Endodermal cell (in vitro differentiated cells): ENCODE data around the gene BNC2. TPM values are rescaled to one million over a fixed set of nuclear protein-coding genes. Genes with fewer than 3 reads are reported as not detected.

Experiments used
- DNase-seq: peaks from one replicate; pipeline ENCODE4 v3.0.0-alpha.2; 2017
- H3K27ac ChIP-seq: 2 replicates; pipeline ENCODE4 v1.5.1; 2013; ENCODE audit warnings: mild to moderate bottlenecking, low read depth, low read length, moderate library complexity
- H3K27me3 ChIP-seq: 2 replicates; pipeline ENCODE4 v1.6.1; 2013; ENCODE audit warnings: mild to moderate bottlenecking, low read length, moderate library complexity; ENCODE audit not compliant: insufficient read depth, control insufficient read depth, poor library complexity, severe bottlenecking
- H3K36me3 ChIP-seq: 2 replicates; pipeline ENCODE4 v1.7.0; 2013; ENCODE audit warnings: mild to moderate bottlenecking, low read length, moderate library complexity; ENCODE audit not compliant: control insufficient read depth, insufficient read depth
- H3K4me1 ChIP-seq: one replicate; pipeline ENCODE4 v1.7.0; 2013; ENCODE audit warnings: low read length; ENCODE audit not compliant: control insufficient read depth, insufficient read depth
- H3K4me3 ChIP-seq: 2 replicates; pipeline ENCODE4 v1.5.1; 2013; ENCODE audit warnings: mild to moderate bottlenecking, low read length, moderate library complexity
- H3K9ac ChIP-seq: 2 replicates; pipeline ENCODE4 v1.6.1; 2013; ENCODE audit warnings: mild to moderate bottlenecking, low read length, moderate library complexity; ENCODE audit not compliant: poor library complexity, severe bottlenecking; ENCODE audit errors: extremely low read depth
- H3K9me3 ChIP-seq: 2 replicates; pipeline ENCODE4 v1.6.1; 2013; ENCODE audit warnings: mild to moderate bottlenecking, low read length, moderate library complexity; ENCODE audit not compliant: control insufficient read depth
- H3K27ac Mint-ChIP-seq: 2 replicates; pipeline ENCODE4 v1.8.0; 2020; ENCODE audit warnings: mixed read lengths
- H3K27me3 Mint-ChIP-seq: 2 replicates; pipeline ENCODE4 v1.8.0; 2021; ENCODE audit warnings: mild to moderate bottlenecking, mixed read lengths; ENCODE audit not compliant: insufficient read depth
- H3K36me3 Mint-ChIP-seq: 2 replicates; pipeline ENCODE4 v1.8.0; 2020; ENCODE audit warnings: low read depth, mixed read lengths
- H3K4me1 Mint-ChIP-seq: 2 replicates; pipeline ENCODE4 v1.8.0; 2020; ENCODE audit warnings: mixed read lengths
- H3K4me3 Mint-ChIP-seq: 2 replicates; pipeline ENCODE4 v1.8.0; 2020; ENCODE audit warnings: mild to moderate bottlenecking, moderate library complexity, mixed read lengths
- H3K9me3 Mint-ChIP-seq: 2 replicates; pipeline ENCODE4 v1.8.0; 2020; ENCODE audit warnings: mild to moderate bottlenecking, mixed read lengths
- WGBS, 2 experiments: methylation state at CpG; one replicate each; pipeline versions ENCODE4 v1.1.5 to v1.1.7; 2013; ENCODE audit warnings: missing lambda C conversion rate in 2 of 2, mixed read lengths in 1 of 2; ENCODE audit not compliant: insufficient coverage in 1 of 2, insufficient read length in 1 of 2; 5-methylcytosine and 5-hydroxymethylcytosine counted together
- total RNA-seq, 2 donors: library from RNA; stranded (reverse); fragmentation: NEBNext Ultra II Directional in 1 of 2; extraction: Animal tissue kit (Norgen Biotek cat#: 25700) in 1 of 2; gene quantifications; 2 replicates in 1 of 2; 3 replicates in 1 of 2; pipeline ENCODE4 v1.2.1, GENCODE V29; 2021
- TF ChIP-seq, protein P1 (sequence below): fragments of 200-600 bp; sonication (generic); conservative IDR thresholded peaks from 2 replicates; pipeline ENCODE4 v1.5.0; 2021; ENCODE audit warnings: antibody characterized with exemption, mild to moderate bottlenecking

The BNC2 gene
- total RNA-seq, 2 donors from 2014 or later: 3.0 to 10.5 TPM

DNA sequence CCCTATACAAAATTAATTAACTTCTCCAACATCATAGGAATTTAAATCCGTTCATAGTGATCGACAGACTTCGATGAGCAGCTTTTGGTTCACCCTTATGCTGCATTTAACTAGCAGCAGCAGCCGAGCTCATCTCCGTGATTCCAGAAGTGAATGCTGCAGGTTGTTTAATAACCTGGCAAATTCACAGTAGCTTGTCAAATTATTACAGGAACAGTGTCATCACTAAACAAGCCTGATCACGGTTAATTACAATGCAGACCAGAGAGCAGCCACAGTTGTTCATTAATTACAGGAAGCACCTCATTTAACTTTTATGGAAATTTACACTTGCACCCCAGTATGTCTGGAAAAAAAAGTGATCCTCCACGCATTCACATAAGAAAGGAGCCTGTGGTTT, 188.2 kb downstream of the BNC2 start:
- TF ChIP-seq, protein P1, sequence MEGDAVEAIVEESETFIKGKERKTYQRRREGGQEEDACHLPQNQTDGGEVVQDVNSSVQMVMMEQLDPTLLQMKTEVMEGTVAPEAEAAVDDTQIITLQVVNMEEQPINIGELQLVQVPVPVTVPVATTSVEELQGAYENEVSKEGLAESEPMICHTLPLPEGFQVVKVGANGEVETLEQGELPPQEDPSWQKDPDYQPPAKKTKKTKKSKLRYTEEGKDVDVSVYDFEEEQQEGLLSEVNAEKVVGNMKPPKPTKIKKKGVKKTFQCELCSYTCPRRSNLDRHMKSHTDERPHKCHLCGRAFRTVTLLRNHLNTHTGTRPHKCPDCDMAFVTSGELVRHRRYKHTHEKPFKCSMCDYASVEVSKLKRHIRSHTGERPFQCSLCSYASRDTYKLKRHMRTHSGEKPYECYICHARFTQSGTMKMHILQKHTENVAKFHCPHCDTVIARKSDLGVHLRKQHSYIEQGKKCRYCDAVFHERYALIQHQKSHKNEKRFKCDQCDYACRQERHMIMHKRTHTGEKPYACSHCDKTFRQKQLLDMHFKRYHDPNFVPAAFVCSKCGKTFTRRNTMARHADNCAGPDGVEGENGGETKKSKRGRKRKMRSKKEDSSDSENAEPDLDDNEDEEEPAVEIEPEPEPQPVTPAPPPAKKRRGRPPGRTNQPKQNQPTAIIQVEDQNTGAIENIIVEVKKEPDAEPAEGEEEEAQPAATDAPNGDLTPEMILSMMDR: no peak
- DNase-seq: no peak
- Mint-ChIP-seq H3K27me3 (no peaks in the 10 kb centered on the region), H3K36me3 (no peaks in the 10 kb centered on the region), H3K4me1 (peaks cover 6% of the 10 kb centered on the region), H3K9me3 (no peaks in the 10 kb centered on the region), H3K4me3 (no peak overlapping the region), H3K27ac (no peak overlapping the region)
- no peaks in the 10 kb centered on the region for H3K27me3 ChIP-seq
- H3K9me3 ChIP-seq: no peaks in the 10 kb centered on the region
- no peak overlapping the region for H3K9ac ChIP-seq
- no peak overlapping the region for H3K27ac ChIP-seq
- 90 to 99% methylated on average over 7 of the region's 7 CpGs for WGBS, 2 experiments
- no peaks in the 10 kb centered on the region for H3K4me1 ChIP-seq
- H3K36me3 ChIP-seq: no peaks in the 10 kb centered on the region
- no peak overlapping the region for H3K4me3 ChIP-seq

DNA sequence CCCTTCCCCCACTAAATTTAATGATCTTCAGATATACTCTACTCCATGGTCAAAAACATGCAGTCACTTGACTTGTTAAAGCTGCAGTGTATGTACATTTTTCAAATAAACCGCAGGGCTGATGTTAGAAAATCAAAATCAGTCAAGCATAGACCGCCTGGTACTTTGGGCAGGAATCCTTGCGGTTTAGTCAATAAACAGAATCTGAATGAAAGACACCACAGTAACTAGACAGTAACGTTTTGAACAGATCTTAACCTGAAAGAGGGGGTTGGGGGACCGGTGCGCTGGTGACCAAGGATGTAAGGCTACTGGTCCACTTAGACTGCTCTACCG, 188.8 kb downstream of the BNC2 start:
- Histone ChIP-seq H3K4me1 (no peaks in the 10 kb centered on the region), H3K4me3 (no peak overlapping the region), H3K9ac (no peak overlapping the region), H3K27me3 (no peaks in the 10 kb centered on the region), H3K36me3 (no peaks in the 10 kb centered on the region), H3K27ac (no peak overlapping the region), H3K9me3 (no peaks in the 10 kb centered on the region)
- no peak overlapping the region for H3K27ac Mint-ChIP-seq
- WGBS, 2 experiments: 64 to 67% methylated on average over 6 to 7 of the region's 7 CpGs
- TF ChIP-seq, protein P1: no peak
- no peaks in the 10 kb centered on the region for H3K27me3 Mint-ChIP-seq
- H3K9me3 Mint-ChIP-seq: no peaks in the 10 kb centered on the region
- DNase-seq: no peak
- H3K36me3 Mint-ChIP-seq: no peaks in the 10 kb centered on the region
- peaks cover 4% of the 10 kb centered on the region for H3K4me1 Mint-ChIP-seq
- no peak overlapping the region for H3K4me3 Mint-ChIP-seq

DNA sequence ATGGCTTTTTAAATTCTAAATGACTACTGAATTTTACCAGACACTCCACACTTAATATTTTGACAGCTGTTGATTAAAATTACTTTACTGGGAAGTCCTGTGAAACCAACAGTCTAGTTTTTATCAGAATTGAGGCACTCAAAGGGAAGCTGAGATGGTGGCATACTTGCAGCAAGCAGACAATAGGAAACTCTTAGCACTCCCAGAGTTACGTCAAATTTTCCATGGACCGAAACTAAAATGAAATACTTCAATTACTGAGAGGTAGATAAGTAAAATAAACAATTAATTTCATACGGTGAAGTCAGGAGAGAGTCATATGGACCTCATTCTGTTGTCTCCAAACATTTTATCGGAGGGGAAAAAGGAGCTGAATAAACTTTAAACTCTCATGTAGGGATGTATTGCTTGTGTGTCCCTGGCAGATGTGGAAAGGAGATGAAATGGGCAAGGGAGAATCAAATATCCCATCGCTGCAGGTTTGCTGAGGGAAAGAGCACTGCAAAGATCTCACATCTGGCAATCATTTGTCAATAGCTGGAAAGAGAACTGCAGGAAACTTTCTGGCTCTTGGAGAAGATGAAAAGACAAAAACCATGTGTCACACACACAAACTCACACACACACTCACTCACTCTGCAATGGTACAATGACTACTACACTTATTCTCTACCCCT, 189.4 kb downstream of the BNC2 start:
- no peaks in the 10 kb centered on the region for H3K9me3 ChIP-seq
- no peak overlapping the region for H3K4me3 ChIP-seq
- no peak overlapping the region for H3K27ac ChIP-seq
- no peaks in the 10 kb centered on the region for H3K36me3 Mint-ChIP-seq
- no peak overlapping the region for H3K4me3 Mint-ChIP-seq
- no peaks in the 10 kb centered on the region for H3K27me3 Mint-ChIP-seq
- H3K9ac ChIP-seq: no peak overlapping the region
- H3K27me3 ChIP-seq: no peaks in the 10 kb centered on the region
- H3K36me3 ChIP-seq: no peaks in the 10 kb centered on the region
- no peaks in the 10 kb centered on the region for H3K9me3 Mint-ChIP-seq
- H3K27ac Mint-ChIP-seq: no peak overlapping the region
- WGBS, 2 experiments: 95 to 97% methylated on average over 3 to 5 of the region's 5 CpGs
- no peak for DNase-seq
- TF ChIP-seq, protein P1: no peak
- no peaks in the 10 kb centered on the region for H3K4me1 ChIP-seq
- peaks cover 4% of the 10 kb centered on the region for H3K4me1 Mint-ChIP-seq
